ENCODE results near the gene CENPF.

Gene CENPF

DNA sequence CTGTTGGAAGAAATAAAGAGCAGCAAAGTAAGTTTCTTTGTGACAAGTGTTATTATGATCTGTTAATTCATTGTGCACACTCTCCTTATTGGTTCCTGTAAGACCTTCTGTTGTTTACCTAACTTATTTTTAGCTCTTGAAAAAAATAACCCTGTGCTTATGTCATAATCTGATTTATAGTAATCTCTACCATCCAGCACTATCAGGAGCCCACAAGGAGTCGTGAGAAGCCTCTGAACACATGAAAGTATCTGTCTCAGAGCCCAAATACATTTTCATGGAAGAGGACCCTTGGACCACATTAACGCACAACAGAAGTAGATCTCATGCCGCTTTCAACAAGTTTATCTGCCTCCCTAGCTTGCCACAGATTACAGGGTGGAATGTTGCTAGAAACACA, 45.8 kb downstream of the CENPF start:
- TF ChIP-seq, protein P1, sequence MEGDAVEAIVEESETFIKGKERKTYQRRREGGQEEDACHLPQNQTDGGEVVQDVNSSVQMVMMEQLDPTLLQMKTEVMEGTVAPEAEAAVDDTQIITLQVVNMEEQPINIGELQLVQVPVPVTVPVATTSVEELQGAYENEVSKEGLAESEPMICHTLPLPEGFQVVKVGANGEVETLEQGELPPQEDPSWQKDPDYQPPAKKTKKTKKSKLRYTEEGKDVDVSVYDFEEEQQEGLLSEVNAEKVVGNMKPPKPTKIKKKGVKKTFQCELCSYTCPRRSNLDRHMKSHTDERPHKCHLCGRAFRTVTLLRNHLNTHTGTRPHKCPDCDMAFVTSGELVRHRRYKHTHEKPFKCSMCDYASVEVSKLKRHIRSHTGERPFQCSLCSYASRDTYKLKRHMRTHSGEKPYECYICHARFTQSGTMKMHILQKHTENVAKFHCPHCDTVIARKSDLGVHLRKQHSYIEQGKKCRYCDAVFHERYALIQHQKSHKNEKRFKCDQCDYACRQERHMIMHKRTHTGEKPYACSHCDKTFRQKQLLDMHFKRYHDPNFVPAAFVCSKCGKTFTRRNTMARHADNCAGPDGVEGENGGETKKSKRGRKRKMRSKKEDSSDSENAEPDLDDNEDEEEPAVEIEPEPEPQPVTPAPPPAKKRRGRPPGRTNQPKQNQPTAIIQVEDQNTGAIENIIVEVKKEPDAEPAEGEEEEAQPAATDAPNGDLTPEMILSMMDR (IDR thresholded peaks at IDR 0.05; ENCODE audit: extremely low read depth, insufficient read depth, missing control alignments) = no peak
- no peak for DNase-seq (ENCODE audit: low spot score)
- in situ Hi-C loops (cut with MboI; ENCODE audit: low pct_unique_long_range_greater_than_20kb, low sequenced_read_pairs, unreplicated experiment) = no loop called here

DNA sequence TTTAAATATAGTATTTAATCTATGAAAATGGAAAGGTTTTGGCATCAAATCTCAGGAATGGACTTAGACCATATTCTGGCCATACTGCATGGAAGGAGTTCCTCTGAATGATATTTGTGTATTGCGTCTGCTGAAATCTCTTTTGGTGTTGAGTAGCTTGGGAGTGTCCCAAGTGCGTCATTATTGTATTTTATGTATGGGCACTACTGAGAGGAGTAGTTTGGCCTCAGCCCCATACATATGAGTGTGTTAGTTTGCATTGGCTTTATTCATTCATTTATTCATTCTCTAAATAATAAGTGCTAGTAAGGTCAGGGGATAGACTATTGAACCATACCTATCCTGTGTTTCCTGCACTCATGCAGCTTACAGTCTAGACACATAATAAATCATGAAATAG, 46.6 kb downstream of the CENPF start:
- in situ Hi-C loops (cut with MboI; ENCODE audit: low pct_unique_long_range_greater_than_20kb, low sequenced_read_pairs, unreplicated experiment) = loop anchor here (25.0 kb wide), 1 partner anchor 888 kb away; no protein-coding TSS in a partner anchor
- no peak for DNase-seq (ENCODE audit: low spot score)
- TF ChIP-seq, protein P1 (IDR thresholded peaks at IDR 0.05; ENCODE audit: extremely low read depth, insufficient read depth, missing control alignments) = no peak

DNA sequence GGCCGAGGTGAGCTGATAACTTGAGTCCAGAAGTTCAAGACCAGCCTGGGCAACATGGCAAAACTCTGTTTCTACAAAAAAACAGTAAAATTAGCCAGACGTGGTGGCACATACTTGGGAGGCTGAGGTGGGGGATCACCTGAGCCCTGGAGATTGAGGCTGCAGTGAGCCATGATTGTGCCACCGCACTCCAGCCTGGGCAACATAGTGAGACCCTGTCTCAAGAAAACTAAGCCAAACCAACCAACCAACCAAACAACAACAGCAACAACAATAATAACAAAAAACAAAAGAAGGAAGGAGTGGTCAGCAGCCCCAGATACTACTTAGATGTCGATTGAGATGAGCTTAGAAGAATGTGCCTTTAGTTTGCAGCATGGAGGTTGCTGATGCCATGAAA, 47.7 kb downstream of the CENPF start:
- TF ChIP-seq, protein P1 (IDR thresholded peaks at IDR 0.05; ENCODE audit: extremely low read depth, insufficient read depth, missing control alignments) = no peak
- no peak for DNase-seq (ENCODE audit: low spot score)
- in situ Hi-C loops (cut with MboI; ENCODE audit: low pct_unique_long_range_greater_than_20kb, low sequenced_read_pairs, unreplicated experiment) = loop anchor here (25.0 kb wide), 1 partner anchor 887 kb away; no protein-coding TSS in a partner anchor

DNA sequence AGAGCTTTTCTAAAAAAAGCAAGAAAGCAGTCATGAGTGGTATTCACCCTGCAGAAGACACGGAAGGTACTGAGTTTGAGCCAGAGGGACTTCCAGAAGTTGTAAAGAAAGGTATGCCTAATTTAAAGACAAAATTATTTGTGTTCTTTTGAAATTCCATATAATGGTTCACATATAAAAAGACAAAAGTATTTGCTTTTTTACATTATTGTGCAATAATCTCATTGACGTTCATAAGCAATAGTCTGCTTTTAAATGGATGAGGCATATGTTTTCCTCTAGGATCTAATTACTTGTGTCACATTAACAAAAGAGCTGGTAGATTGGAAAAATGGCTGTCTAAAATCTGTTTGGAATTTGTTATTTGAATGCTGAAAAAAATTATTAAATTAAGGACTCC, 54.3 kb downstream of the CENPF start:
- TF ChIP-seq, protein P1 (IDR thresholded peaks at IDR 0.05; ENCODE audit: extremely low read depth, insufficient read depth, missing control alignments) = no peak
- DNase-seq (ENCODE audit: low spot score) = no peak
- in situ Hi-C loops (cut with MboI; ENCODE audit: low pct_unique_long_range_greater_than_20kb, low sequenced_read_pairs, unreplicated experiment) = loop anchor here (25.0 kb wide), 1 partner anchor 880 kb away; no protein-coding TSS in a partner anchor

DNA sequence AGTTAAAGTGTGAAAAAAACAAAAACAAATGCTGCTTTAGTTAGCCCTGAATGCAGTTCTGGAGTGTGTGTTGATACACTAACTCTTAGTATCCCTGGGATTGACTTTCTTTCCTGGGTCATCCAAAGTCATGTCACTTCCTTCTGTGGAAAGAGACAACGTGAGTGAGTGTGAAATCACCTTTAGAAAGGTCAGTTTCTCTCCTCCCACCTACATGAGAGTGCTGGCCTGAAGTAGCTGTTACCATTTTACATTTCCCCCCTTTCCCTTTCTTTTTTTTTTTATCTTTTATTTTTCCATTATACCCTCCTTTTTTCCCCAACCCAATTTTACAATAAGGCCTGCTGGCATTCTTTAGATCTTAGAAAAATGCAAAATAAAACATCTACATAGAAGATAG, 55.2 kb downstream of the CENPF start:
- in situ Hi-C loops (cut with MboI; ENCODE audit: low pct_unique_long_range_greater_than_20kb, low sequenced_read_pairs, unreplicated experiment) = loop anchor here (25.0 kb wide), 1 partner anchor 879 kb away; no protein-coding TSS in a partner anchor
- DNase-seq (ENCODE audit: low spot score) = no peak
- TF ChIP-seq, protein P1 (IDR thresholded peaks at IDR 0.05; ENCODE audit: extremely low read depth, insufficient read depth, missing control alignments) = no peak

DNA sequence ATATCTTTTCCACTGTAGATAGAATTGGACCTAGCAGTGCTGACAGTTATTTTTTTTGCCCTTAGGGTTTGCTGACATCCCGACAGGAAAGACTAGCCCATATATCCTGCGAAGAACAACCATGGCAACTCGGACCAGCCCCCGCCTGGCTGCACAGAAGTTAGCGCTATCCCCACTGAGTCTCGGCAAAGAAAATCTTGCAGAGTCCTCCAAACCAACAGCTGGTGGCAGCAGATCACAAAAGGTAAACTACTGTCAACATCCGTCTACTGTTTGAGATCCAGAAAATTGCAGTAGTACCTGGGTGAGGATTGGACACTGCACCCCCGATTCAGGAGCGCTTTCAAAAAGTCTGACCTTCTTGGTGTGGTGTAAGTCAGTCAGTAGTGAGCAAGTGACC, 55.8 kb downstream of the CENPF start:
- in situ Hi-C loops (cut with MboI; ENCODE audit: low pct_unique_long_range_greater_than_20kb, low sequenced_read_pairs, unreplicated experiment) = loop anchor here (25.0 kb wide), 1 partner anchor 879 kb away; no protein-coding TSS in a partner anchor
- DNase-seq (ENCODE audit: low spot score) = no peak

More for the DNA sequence above, 55.8 kb downstream of the CENPF start:
- TF ChIP-seq, protein P1 (IDR thresholded peaks at IDR 0.05; ENCODE audit: extremely low read depth, insufficient read depth, missing control alignments) = no peak

Measured in GM13977 (cell line).